Heart left ventricle (tissue), 16 donors: Measurements from ENCODE around the gene GFY. TPM values are rescaled to one million over a fixed set of nuclear protein-coding genes. Genes with fewer than 3 reads are reported as not detected.

Experiments
- ATAC-seq, 4 donors: fragments of 200-7000 bp; cut with Tn5 transposase; one replicate each; pipeline ENCODE4 v1.9.1; 2020 to 2022; ENCODE audit warnings: moderate library complexity in 4 of 4, mild to moderate bottlenecking in 3 of 4, moderate number of reproducible peaks in 1 of 4
- DNase-seq, 5 donors: peaks; one replicate each; pipeline ENCODE4 v3.0.0-alpha.2; 2020
- H3K27ac ChIP-seq, 12 donors: fragments of 200-600 bp; sonication (generic) in 4 of 12; one replicate each; pipeline versions ENCODE4 v1.5.0 to v1.8.0; 2016 to 2022; ENCODE audit warnings: mild to moderate bottlenecking in 2 of 12
- H3K27me3 ChIP-seq, 9 donors: fragments of 200-600 bp; sonication (generic) in 2 of 9; one replicate each; pipeline versions ENCODE4 v1.5.1 to v1.8.0; 2016 to 2022; ENCODE audit warnings: mild to moderate bottlenecking in 3 of 9
- H3K36me3 ChIP-seq, 9 donors: fragments of 200-600 bp; sonication (generic) in 2 of 9; one replicate each; pipeline versions ENCODE4 v1.5.0 to v1.8.0; 2018 to 2022; ENCODE audit warnings: mild to moderate bottlenecking in 2 of 9
- H3K4me1 ChIP-seq, 12 donors: fragments of 200-600 bp; sonication (generic) in 4 of 12; one replicate each; pipeline versions ENCODE4 v1.5.0 to v1.8.0; 2016 to 2022; ENCODE audit warnings: mild to moderate bottlenecking in 3 of 12
- H3K4me3 ChIP-seq, 12 donors: fragments of 200-600 bp; sonication (generic) in 4 of 12; one replicate each; pipeline versions ENCODE4 v1.5.0 to v1.8.0; 2017 to 2022; ENCODE audit warnings: mild to moderate bottlenecking in 9 of 12, moderate library complexity in 4 of 12
- H3K9me3 ChIP-seq, 12 donors: fragments of 200-600 bp; sonication (generic) in 4 of 12; one replicate each; pipeline versions ENCODE4 v1.5.0 to v1.8.0; 2016 to 2022; ENCODE audit warnings: mild to moderate bottlenecking in 1 of 12
- CTCF ChIP-seq, 12 donors: fragments of 200-600 bp; sonication (generic) in 4 of 12; IDR thresholded peaks; one replicate each; pipeline versions ENCODE4 v1.5.0 to v1.8.0; 2018 to 2022; ENCODE audit warnings: antibody characterized with exemption in 12 of 12, mild to moderate bottlenecking in 5 of 12
- POLR2A ChIP-seq, 2 donors: fragments of 450-650 bp; IDR thresholded peaks; one replicate each; pipeline ENCODE4 v1.6.1; 2017; ENCODE audit warnings: antibody characterized with exemption in 2 of 2, mild to moderate bottlenecking in 2 of 2, moderate library complexity in 2 of 2
- WGBS, 4 donors: extraction: QIAGEN DNeasy Blood & Tissue Kit in 2 of 4; methylation state at CpG; one replicate each; pipeline versions ENCODE4 v1.1.5 to v1.1.7; 2013 to 2018; 5-methylcytosine and 5-hydroxymethylcytosine counted together
- intact Hi-C, 10 donors: fragments of 100-400 bp; cut with DNase I; formaldehyde crosslinking; loops; one replicate each; pipeline versions ENCODE4 v1.11.1 to v1.14.2; 2022
- polyA plus RNA-seq, 2 donors: library from polyadenylated mRNA; stranded (reverse); fragments of 200-250 nt; gene quantifications; one replicate each; pipeline ENCODE4 v1.2.3, GENCODE V29; 2013
- total RNA-seq, 9 donors: library from RNA; depleted of rRNA in 2 of 9; stranded (reverse); fragments of >200 nt in 2 of 9; fragmentation: NEBNext Ultra II Directional in 3 of 9; extraction: Animal tissue kit (Norgen Biotek cat#: 25700) in 3 of 9; gene quantifications; one replicate each; pipeline versions ENCODE4 v1.1.0 to v1.2.4, GENCODE V29; 2016 to 2023
- donor health status: ischemic (EF 13 %, LVEDD 7.1; RV severe dilation, severe dysfunction).
- donor health status: healthy with polysubstance abuse.
- donor health status: DM: no; HTN: yes; CAD: no.
- donor health status: DM: no; HTN: no; CAD: no.
- donor health status: ischemic (EF 25% LVEDD 6.9; RV normal size, moderate dysfunction).
- donor health status: ischemic (EF 25% LVEDD 5.7; RV mildly dilated, moderate dysfunction).
- donor health status: healthy.
- donor health status: DM: yes; HTN: yes; CAD: no.
- donor health status: ischemic (EF 35%, LVEDD 5.7; RV mildly dilated, moderate dysfunction).
- donor health status: nonischemic (EF 11% LVEDD 7.7; RV severe dilation, severe dysfunction).
- donor health status: DM: yes; HTN: yes; CAD: no.
- donor health status: PGD.
- donor health status: ischemic (EF 29% LVEDD 5.4; RV normal size, mild dysfunction).
- donor health status: nonischemic (EF 23%, LVEDD 6.1; RV moderate dilation, normal function).

Gene GFY
- total and polyA plus RNA-seq, 11 donors: 0.12 TPM; not detected in 10

GRCh38 chr19:49453013-49453756 is 28.0 kb downstream of the GFY start, which contains the start of gene ALDH16A1:
Gene ALDH16A1, plus strand, starts transcription at chr19:49453225. Its CDS starts 107 bp downstream, at chr19:49453332.
- WGBS, 4 donors: 0% methylated on average over 46 to 66 of the region's 66 CpGs
- intact Hi-C loops: loop anchor here in 3 of 10 donors (1.0 to 5.0 kb wide), 5 partner anchors 16 to 424 kb away; partner anchors contain the start of genes AKT1S1 (in 1 of the 3), RPL13A (in 1 of the 3), RPS11 (in 1 of the 3) and RRAS (in 1 of the 3)
- H3K4me1 ChIP-seq: peaks cover 0 to 43% (median 11%) of the 10 kb centered on the region in 12 donors

GRCh38 chr19:49453757-49454240 is 28.6 kb downstream of the GFY start:
- 37 to 45% (median 41%) methylated on average over 10 of the region's 10 CpGs for WGBS, 4 donors
- H3K27ac ChIP-seq: peak overlapping the region; percentile 86 to 99 (median 96)
- H3K9me3 ChIP-seq: no peaks in the 10 kb centered on the region
- H3K27me3 ChIP-seq: no peaks in the 10 kb centered on the region
- H3K4me3 ChIP-seq: peak overlapping the region; percentile 25 to 85 (median 70)
- intact Hi-C loops: loop anchor here in 3 of 10 donors (1.0 to 5.0 kb wide), 5 partner anchors 15 to 423 kb away; partner anchors contain the start of genes AKT1S1 (in 1 of the 3), RPL13A (in 1 of the 3), RPS11 (in 1 of the 3) and RRAS (in 1 of the 3)
- no peak for TF ChIP-seq CTCF (IDR thresholded peaks at IDR 0.05)
- no peak for TF ChIP-seq POLR2A (IDR thresholded peaks at IDR 0.05)
- peaks cover 0 to 12% (median 3%) of the 10 kb centered on the region in 9 donors for H3K36me3 ChIP-seq
- peaks cover 0 to 43% (median 11%) of the 10 kb centered on the region in 12 donors for H3K4me1 ChIP-seq
- no peak for ATAC-seq
- no peak for DNase-seq

More at GRCh38 chr19:49453013-49453756, 28.0 kb downstream of the GFY start, which contains the start of gene ALDH16A1:
- no peaks in the 10 kb centered on the region for H3K9me3 ChIP-seq
- TF ChIP-seq POLR2A (IDR thresholded peaks at IDR 0.05) (peak in 1 of 2 donors; percentile 78), CTCF (IDR thresholded peaks at IDR 0.05) (peak in 1 of 12 donors; percentile 18)
- peak within 1 kb of the TSS; percentile 86 to 99 (median 96) for H3K27ac ChIP-seq
- no peaks in the 10 kb centered on the region for H3K27me3 ChIP-seq
- DNase-seq (peak; percentile 98 to 99 (median 99)), ATAC-seq (peak; percentile 92 to 96 (median 94))
- peak within 1 kb of the TSS; percentile 25 to 88 (median 70) for H3K4me3 ChIP-seq
- H3K36me3 ChIP-seq: peaks cover 0 to 18% (median 5%) of the 10 kb centered on the region in 9 donors

- intact Hi-C loops: loop anchor here in 1 of 10 donors (2.0 kb wide), 1 partner anchor 21 kb away; no protein-coding TSS in a partner anchor
- peaks cover 0 to 40% (median 10%) of the 10 kb centered on the region in 12 donors for H3K4me1 ChIP-seq
- TF ChIP-seq POLR2A (IDR thresholded peaks at IDR 0.05) (no peak), CTCF (IDR thresholded peaks at IDR 0.05) (no peak)
- peaks cover 0 to 20% (median 13%) of the 10 kb centered on the region in 9 donors for H3K36me3 ChIP-seq
- no peak overlapping the region for H3K4me3 ChIP-seq
- no peak for DNase-seq
- no peaks in the 10 kb centered on the region for H3K27me3 ChIP-seq
- H3K9me3 ChIP-seq: no peaks in the 10 kb centered on the region
- H3K27ac ChIP-seq: peak overlapping the region in 11 of 12 donors; percentile 3 to 79 (median 61)
- no peak for ATAC-seq
- WGBS, 4 donors: 53 to 71% (median 59%) methylated on average over 5 of the region's 5 CpGs
These were observed 30.6 kb downstream of the GFY start for GRCh38 chr19:49455773-49456172.

GRCh38 chr19:49456326-49456725 is 31.1 kb downstream of the GFY start:
- H3K9me3 ChIP-seq: no peaks in the 10 kb centered on the region
- H3K36me3 ChIP-seq: peaks cover 0 to 20% (median 13%) of the 10 kb centered on the region in 9 donors
- 74 to 80% (median 77%) methylated on average over 5 of the region's 5 CpGs for WGBS, 4 donors
- no peak for ATAC-seq
- H3K27ac ChIP-seq: peak overlapping the region in 10 of 12 donors; percentile 3 to 79 (median 62)
- peaks cover 0 to 40% (median 9%) of the 10 kb centered on the region in 12 donors for H3K4me1 ChIP-seq
- intact Hi-C loops: loop anchor here in 1 of 10 donors (2.0 kb wide), 1 partner anchor 20 kb away; no protein-coding TSS in a partner anchor
- no peaks in the 10 kb centered on the region for H3K27me3 ChIP-seq
- no peak overlapping the region for H3K4me3 ChIP-seq
- DNase-seq: no peak
- TF ChIP-seq CTCF (IDR thresholded peaks at IDR 0.05): no peak
- no peak for TF ChIP-seq POLR2A (IDR thresholded peaks at IDR 0.05)
